Mesothelial cell of epicardium (in vitro differentiated cells): ENCODE measurements around the gene ALG14. TPM values are rescaled to one million over a fixed set of nuclear protein-coding genes. Genes with fewer than 3 reads are reported as not detected.
"Not testable (repeated sequence)": the region's sequence is repeated elsewhere in the genome, so short reads cannot be mapped to it uniquely, and the experiment has no call there.

ENCODE experiments used
- DNase-seq, 2 experiments: peaks; one replicate each; pipeline ENCODE4 v3.0.0; 2021; ENCODE audit warnings: low spot score in 2 of 2; ENCODE audit not compliant: unreplicated experiment in 2 of 2
- H3K27ac Mint-ChIP-seq: 2 replicates; pipeline ENCODE4 v1.8.0; 2021; ENCODE audit warnings: mixed read lengths
- H3K27me3 Mint-ChIP-seq: 2 replicates; pipeline ENCODE4 v1.8.0; 2021; ENCODE audit warnings: low read depth, mixed read lengths
- H3K36me3 Mint-ChIP-seq: 2 replicates; pipeline ENCODE4 v1.8.0; 2021; ENCODE audit warnings: mixed read lengths
- H3K4me1 Mint-ChIP-seq: 2 replicates; pipeline ENCODE4 v1.8.0; 2021; ENCODE audit warnings: mixed read lengths
- H3K4me3 Mint-ChIP-seq: 2 replicates; pipeline ENCODE4 v1.8.0; 2021; ENCODE audit warnings: mild to moderate bottlenecking, moderate library complexity, mixed read lengths
- H3K9me3 Mint-ChIP-seq: 2 replicates; pipeline ENCODE4 v1.8.0; 2021; ENCODE audit warnings: mixed read lengths
- total RNA-seq: library from RNA; stranded (reverse); gene quantifications from 3 replicates; pipeline ENCODE4 v1.2.1, GENCODE V29; 2021
- TF ChIP-seq, protein P1 (sequence below): fragments of 200-600 bp; sonication (generic); IDR thresholded peaks from one replicate; pipeline ENCODE4 v1.5.0; 2021; ENCODE audit warnings: antibody characterized with exemption; ENCODE audit not compliant: unreplicated experiment

The ALG14 gene
- total RNA-seq, 1 donor from 2014 or later: 5.0 TPM

GRCh38 chr1:95021805-95022643 lies 50.7 kb downstream of the ALG14 start:
- TF ChIP-seq, protein P1, sequence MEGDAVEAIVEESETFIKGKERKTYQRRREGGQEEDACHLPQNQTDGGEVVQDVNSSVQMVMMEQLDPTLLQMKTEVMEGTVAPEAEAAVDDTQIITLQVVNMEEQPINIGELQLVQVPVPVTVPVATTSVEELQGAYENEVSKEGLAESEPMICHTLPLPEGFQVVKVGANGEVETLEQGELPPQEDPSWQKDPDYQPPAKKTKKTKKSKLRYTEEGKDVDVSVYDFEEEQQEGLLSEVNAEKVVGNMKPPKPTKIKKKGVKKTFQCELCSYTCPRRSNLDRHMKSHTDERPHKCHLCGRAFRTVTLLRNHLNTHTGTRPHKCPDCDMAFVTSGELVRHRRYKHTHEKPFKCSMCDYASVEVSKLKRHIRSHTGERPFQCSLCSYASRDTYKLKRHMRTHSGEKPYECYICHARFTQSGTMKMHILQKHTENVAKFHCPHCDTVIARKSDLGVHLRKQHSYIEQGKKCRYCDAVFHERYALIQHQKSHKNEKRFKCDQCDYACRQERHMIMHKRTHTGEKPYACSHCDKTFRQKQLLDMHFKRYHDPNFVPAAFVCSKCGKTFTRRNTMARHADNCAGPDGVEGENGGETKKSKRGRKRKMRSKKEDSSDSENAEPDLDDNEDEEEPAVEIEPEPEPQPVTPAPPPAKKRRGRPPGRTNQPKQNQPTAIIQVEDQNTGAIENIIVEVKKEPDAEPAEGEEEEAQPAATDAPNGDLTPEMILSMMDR: no peak
- Mint-ChIP-seq H3K4me3 (no peak overlapping the region), H3K27me3 (no peaks in the 10 kb centered on the region), H3K27ac (peak overlapping the region; percentile 54), H3K36me3 (peaks cover 21% of the 10 kb centered on the region), H3K9me3 (peaks cover 11% of the 10 kb centered on the region), H3K4me1 (peaks cover 34% of the 10 kb centered on the region)
- no peak for DNase-seq

- Mint-ChIP-seq H3K27ac (peak overlapping the region; percentile 54), H3K4me1 (peaks cover 34% of the 10 kb centered on the region), H3K27me3 (no peaks in the 10 kb centered on the region), H3K4me3 (no peak overlapping the region), H3K36me3 (peaks cover 17% of the 10 kb centered on the region), H3K9me3 (peaks cover 10% of the 10 kb centered on the region)
- TF ChIP-seq, protein P1: no peak
- DNase-seq: no peak
Observed at GRCh38 chr1:95021119-95021518, 51.6 kb downstream of the ALG14 start.

GRCh38 chr1:95019466-95019865 lies 53.3 kb downstream of the ALG14 start:
- Mint-ChIP-seq H3K4me1 (peaks cover 40% of the 10 kb centered on the region), H3K27ac (peak overlapping the region; percentile 50)
- H3K9me3 Mint-ChIP-seq, H3K4me3 Mint-ChIP-seq, H3K36me3 Mint-ChIP-seq, H3K27me3 Mint-ChIP-seq, DNase-seq: not testable (repeated sequence)

GRCh38 chr1:95018602-95019369 lies 54.0 kb downstream of the ALG14 start:
- H3K27ac Mint-ChIP-seq: peak overlapping the region; percentile 51

DNA sequence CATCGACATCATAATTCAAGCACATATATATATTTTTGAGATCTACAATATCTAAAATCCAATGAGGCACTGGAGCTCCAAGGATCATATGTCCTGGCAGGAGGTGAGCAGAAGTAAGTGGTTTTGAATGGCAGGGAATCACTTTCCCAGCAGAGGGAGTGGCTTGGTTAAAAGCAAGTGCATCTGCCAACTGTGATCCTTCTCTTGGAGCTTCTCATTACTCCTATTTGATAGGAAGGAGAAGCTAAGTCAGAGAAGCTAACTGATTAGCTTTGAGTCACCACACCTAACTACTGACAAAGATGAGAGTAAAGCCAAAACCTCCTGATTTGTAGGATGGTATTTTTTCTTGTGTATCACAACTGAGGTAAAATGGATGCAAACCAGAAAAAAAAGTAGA lies 55.0 kb downstream of the ALG14 start:
- Mint-ChIP-seq H3K4me1 (peaks cover 44% of the 10 kb centered on the region), H3K4me3 (no peak overlapping the region)

More at GRCh38 chr1:95018602-95019369, 54.0 kb downstream of the ALG14 start:
- Mint-ChIP-seq H3K9me3 (no peaks in the 10 kb centered on the region), H3K4me3 (no peak overlapping the region), H3K36me3 (peaks cover under 1% of the 10 kb centered on the region), H3K4me1 (peaks cover 43% of the 10 kb centered on the region), H3K27me3 (no peaks in the 10 kb centered on the region)
- no peak for DNase-seq
- TF ChIP-seq, protein P1: no peak

More for the DNA sequence above, 55.0 kb downstream of the ALG14 start:
- TF ChIP-seq, protein P1: no peak
- no peak for DNase-seq
- no peaks in the 10 kb centered on the region for H3K27me3 Mint-ChIP-seq
- H3K36me3 Mint-ChIP-seq: no peaks in the 10 kb centered on the region
- no peaks in the 10 kb centered on the region for H3K9me3 Mint-ChIP-seq
- no peak overlapping the region for H3K27ac Mint-ChIP-seq
